Islet of Langerhans (tissue), 1 donor: ENCODE results near the gene BBS10.
"Not testable (repeated sequence)": the region's sequence is repeated elsewhere in the genome, so short reads cannot be mapped to it uniquely, and the experiment has no call there.

Experiments used
- FAIRE-seq: peaks from one replicate; lab custom pipeline; 2011; peaks lifted over from hg19 to GRCh38; lab: Jason Lieb, UNC

BBS10 gene

DNA sequence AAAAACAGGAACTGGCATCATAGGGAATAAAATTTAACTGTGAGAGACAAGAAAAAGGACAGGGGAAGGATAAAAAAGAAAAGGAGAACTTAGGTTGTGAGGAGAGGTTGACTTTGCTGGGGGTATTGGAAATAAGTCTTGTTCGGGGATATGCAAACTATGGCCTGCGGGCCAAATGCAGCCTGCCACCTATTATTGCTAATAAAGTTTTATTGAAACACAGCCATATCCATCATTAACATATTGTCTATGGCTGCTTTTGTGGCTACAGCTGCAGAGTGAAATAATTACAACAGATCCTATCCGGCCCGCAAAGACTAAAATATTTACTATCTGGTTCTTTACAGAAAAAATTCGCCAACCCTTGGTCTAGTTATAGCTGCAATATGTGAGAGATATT, 18.6 kb downstream of the BBS10 start:
- FAIRE-seq: no peak

DNA sequence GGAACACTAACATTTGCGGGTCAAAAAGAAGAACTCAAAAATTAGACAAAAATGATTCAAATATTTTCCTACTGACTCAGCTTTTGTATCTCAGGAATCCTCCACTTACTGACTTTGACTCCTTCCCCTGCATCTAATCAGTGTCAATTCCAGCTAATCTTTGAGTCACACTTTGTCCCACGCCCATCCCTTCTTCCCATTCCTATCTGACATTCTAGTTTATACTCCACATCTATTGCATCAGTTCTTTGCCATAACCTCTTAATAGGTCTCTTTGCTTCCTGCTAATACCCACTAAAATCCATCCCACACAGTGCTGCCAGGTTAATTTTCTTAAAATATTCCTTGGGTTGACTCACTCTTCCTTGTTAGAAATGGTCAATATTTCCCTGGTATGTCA, 19.1 kb downstream of the BBS10 start:
- no peak for FAIRE-seq

DNA sequence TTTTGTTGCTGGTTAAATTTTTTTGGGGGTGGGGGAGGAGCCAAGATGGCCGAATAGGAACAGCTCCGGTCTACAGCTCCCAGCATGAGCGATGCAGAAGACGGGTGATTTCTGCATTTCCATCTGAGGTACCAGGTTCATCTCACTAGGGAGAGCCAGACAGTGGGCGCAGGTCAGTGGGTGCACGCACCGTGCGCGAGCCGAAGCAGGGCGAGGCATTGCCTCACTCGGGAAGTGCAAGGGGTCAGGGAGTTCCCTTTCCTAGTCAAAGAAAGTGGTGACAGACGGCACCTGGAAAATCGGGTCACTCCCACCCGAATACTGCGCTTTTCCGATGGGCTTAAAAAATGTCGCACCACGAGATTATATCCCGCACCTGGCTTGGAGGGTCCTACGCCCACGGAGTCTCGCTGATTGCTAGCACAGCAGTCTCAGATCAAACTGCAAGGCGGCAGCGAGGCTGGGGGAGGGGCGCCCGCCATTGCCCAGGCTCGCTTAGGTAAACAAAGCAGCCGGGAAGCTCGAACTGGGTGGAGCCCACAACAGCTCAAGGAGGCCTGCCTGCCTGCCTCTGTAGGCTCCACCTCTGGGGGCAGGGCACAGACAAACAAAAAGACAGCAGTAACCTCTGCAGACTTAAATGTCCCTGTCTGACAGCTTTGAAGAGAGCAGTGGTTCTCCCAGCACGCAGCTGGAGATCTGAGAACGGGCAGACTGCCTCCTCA, 28.5 kb downstream of the BBS10 start:
- FAIRE-seq: not testable (repeated sequence)

DNA sequence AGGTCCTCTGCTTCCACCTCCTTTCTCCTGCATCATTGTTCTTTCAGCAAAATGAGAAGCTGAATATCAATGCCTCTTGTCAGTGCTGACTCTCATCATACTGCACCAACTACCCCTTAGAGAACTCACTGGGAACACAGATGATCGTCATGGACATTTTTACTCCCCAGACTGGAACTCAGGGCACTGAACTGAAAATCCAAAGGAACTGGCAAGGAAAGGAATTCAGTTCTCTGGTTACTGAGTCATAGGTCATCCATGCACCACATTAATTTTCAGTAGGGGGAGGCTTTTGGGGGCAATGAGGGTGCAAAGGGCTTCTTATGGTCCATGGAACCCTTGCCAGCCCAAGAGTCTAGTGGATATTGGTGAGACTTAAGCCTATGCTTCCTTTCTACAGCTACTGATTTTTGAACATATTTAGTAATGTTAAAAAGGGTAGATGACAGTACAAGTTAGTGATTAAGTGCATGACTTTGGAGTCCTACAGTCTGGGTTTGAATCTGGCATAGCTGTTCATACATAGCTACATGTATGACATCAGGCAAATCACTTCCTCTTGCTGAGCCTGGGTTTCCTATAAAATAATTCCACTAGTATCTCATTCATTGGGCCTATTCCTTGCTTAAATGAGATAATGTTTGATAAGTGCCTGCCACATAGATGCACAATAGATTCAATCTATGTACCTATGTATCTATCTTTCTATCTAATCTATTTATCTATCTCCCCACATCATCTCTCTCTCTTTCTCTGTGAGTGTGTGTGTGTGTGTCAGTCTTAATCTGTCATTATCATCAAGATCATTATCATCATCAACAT, 29.2 kb downstream of the BBS10 start:
- no peak for FAIRE-seq

DNA sequence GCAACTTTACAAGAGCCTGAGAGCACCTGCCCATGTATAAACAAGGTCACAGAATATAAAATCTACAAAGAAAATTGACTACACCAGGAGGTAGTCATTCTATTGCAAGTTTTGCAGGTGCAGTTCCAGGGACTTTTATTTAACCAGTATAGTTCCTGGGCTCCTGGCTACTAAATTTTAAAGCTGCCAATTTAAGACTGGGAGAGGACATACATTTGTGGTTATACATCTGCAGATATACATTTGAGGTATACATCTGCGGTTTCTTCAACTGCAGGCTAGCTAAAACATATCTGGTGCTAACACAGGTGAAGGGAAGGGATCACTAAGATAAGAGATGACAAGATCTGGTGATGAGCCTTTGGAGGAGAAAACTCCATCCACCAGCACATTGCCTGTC, 30.2 kb downstream of the BBS10 start:
- FAIRE-seq: no peak

DNA sequence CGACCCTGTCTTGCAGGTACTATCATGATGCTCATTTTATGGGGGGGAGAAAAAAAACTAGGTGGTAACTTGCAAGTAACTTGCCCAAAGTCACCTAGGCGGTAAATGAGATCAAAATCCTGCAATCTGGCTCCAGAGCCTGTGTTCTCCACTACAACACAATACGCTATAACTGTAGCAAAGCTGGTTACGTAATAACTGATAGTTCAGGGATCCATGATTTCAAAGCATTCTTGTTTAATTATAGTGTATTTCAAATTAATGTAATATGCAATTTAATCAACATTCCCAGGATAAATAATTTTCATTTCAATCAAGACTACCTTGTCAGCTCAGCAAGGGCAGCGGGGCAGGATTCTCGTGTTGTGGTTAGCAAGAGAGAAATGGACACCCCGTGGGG, 31.7 kb downstream of the BBS10 start:
- no peak for FAIRE-seq

DNA sequence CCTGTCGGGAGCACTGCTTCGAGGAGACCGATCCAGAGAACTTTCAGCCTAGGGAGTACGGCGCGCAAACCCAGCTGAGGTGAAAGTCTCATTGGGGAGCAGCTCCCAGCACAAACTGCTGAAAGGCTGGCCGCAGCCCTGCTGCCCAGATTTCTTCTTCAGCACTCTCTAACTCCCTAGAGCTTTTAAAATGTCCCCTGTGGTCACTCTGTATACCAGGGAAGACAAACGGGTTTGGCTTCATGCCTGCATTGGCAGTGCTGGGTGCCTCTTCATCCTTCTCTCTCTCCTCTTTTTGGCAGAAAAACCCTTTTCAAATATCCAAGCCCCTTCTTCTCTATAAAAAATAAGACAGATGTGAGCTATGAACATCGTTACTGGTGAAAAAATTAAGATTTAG, 34.9 kb downstream of the BBS10 start:
- no peak for FAIRE-seq

DNA sequence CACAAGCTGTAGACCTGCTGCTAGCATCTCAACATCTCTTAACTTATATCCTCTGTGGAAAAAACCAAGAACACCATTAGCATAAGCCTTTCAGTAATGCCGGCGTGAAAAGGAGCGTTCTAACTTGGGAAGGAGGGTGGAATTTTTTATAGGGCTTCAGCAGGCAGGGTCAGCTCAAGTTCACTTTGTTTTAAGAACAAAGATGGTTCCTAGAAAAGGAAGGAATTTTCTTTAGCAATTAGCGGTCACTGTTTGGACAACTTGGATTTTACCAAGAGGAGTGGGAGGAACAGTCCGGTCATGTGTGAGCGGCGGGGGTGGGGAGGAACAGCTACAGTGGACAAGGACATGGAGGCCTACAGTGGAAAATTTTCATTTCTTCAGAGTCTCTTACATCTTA, 35.9 kb downstream of the BBS10 start:
- no peak for FAIRE-seq

DNA sequence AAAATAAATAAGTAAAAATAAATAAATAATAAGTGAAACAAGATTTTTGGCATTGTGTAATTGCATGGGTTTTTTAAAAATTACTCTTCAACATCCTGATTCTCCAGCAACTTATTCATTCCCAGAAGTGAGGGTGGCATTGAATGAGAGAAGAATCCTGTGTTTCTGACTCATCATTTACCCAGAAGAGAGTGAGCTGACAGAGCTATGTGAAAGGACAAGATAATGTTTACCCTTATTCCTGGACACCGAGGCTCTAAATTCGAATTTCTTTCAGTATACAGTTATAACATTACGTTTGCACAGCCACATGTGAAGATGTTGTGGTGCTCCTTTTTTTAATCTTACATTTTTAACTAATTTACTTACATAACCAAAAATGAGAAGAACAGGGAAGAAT, 36.4 kb downstream of the BBS10 start:
- no peak for FAIRE-seq

DNA sequence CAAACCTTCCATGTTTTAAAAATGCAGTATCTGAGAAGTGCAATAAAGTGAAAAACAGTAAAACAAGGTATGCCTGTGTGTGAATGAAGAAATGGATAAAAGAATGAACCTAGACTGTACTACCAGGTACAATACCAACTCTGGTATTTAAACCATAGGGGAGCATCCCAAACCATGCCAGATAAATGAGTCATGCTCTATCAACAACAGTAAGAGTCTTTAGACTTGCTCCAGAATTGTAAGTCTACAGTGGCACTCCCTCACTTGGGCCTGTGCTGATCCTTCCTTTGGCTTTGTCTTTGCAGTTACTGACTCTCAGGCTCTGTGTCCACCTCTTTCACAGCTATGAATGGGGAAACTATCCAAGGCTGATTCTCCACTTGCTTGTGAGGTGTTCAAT, 38.1 kb downstream of the BBS10 start:
- no peak for FAIRE-seq

DNA sequence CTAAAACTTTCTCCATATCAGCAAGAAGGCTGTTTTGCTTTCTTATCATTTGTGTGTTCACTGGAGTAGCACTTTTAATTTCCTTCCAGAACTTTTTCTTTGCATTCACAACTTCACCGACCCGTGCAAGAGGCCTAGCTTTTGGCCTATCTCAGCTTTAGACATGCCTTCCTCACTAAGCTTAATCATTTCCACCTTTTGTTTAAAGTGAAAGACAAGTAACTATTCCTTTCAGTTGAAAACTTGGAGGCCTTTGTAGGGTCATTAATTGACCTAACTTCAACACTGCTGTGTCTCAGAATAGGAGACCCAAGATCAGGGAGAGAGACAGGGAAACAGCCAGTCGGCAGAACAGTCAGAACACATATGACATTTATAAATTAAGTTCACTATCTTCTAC, 39.3 kb downstream of the BBS10 start:
- no peak for FAIRE-seq

DNA sequence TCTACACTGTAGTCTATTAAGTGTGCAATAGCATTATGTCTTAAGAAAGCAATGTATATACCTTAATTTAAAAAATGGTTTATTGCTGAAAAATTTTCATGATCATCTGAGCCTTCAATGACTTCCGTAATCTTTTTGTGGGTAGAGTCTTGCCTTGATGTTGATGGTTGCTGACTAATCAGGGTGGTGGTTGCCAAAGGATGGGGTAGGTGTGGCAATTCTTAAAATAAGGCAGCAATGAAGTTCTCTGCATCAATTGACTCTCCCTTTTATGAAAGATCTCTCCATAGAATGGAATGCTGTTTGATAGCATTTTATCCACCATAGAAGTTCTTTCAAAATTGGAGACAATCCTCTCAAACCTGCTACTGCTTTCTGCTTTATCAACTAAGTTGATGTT, 41.1 kb downstream of the BBS10 start:
- FAIRE-seq: no peak

DNA sequence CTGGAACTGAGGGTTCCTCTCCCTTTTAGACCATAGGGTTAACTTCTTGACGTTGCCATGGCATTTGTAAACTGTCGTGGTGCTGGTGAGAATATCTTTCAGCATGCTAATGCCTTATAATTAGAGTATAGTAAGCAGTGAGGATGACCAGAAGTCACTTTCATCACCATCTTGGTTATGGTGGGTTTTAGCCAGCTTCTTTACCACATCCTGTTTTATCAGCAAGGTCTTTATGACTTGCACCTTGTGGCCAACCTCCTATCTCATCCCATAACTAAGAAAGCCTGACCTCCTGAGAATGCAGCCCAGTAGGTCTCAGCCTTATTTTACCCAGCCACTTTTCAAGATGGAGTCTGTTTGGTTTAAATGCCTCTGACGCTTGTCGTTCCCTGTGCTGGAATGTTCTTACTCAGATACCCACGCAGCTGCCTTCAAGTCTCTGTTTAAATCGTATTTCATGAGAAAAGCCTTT, 44.2 kb downstream of the BBS10 start:
- no peak for FAIRE-seq

DNA sequence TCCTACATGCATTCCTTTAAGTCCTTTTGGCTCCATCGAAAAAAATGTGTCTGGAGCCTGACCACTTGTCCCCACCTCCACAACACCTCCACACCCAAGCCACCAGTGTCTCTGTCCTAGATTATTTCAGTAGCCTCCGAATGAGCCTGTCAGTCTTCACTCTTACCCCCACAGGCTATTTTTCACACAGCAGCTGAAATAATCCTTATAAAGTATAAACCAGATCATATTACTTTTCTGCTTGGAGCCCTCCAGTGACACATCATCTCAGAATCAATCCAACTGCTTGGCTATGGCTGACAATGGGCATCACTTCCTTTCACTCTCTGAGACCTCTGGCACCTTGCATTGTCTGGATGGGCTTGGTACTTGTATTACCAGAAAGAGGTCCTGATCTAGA, 44.9 kb downstream of the BBS10 start:
- FAIRE-seq: no peak

DNA sequence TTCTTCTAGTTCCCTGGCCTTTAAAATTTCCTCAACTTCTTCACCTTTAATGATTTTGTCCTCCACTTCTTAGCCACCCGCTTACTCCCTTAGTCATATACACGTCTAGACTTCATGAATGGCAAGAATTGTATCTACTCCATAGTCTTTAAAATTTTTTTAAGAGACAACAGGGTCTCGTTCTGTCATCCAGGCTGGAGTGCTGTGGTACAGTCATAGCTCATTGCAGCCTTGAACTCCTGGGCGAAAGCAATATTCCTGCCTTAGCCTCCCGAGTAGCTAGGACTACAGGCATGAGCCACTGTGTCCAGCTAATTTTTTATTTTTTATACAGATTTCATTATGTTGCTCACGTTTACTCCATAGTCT, 47.9 kb downstream of the BBS10 start:
- no peak for FAIRE-seq

DNA sequence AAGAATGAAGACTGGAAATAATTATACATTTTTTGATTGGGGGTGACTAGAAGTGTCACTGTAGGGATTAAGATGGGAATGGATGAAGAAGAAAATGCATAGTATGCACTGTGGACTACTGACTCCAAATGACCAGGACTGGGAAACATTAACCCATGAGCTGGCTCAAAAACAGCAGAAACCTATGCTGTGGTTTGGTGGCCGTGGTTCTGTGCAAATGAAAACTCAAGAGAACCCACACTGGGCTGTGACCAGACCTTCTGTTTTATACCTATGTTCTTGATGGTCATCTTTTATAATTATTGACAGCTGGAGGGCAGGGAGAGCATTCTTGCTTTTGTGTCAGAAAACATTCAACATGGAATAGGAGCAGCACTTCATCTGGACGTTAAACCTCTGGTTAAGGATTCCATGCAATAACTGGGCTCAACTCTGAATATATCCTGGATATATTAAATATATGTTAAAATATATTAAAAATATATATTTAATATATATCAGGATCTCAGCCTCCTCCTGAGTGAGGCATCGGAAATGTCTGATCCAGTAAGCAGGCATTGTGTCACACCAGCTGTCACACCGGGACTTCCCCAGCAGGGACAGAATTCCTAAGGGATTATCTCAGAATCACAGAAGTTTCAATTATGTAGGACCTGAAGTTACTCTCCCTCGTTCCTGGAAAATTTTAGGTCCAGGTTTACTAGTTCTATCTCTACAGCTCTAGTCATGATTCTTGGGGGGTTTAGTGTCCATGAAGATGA, 48.5 kb downstream of the BBS10 start:
- FAIRE-seq: no peak
